Measurements from ENCODE around the gene ABCB8. TPM values are rescaled to one million over a fixed set of nuclear protein-coding genes. Genes with fewer than 3 reads are reported as not detected.

The ABCB8 gene
- polyA plus RNA-seq, 5 donors = 17.6 to 29.3 (median 24.9) TPM

Other genes with a start within 250 kb of the ABCB8 start
- gene TMEM176B, start 228.1 kb upstream of the ABCB8 start, polyA plus RNA-seq (ENCODE audit: insufficient read depth in 1 of 5, insufficient read length in 5 of 5, low replicate concordance in 1 of 5) = 10 to 100 TPM in 4 of 5 donors, 1 to 10 TPM in 1; 6.5 to 17.0 (median 13.4) TPM
- gene TMEM176A, start 227.7 kb upstream of the ABCB8 start, polyA plus RNA-seq (ENCODE audit: insufficient read depth in 1 of 5, insufficient read length in 5 of 5, low replicate concordance in 1 of 5) = 1 to 10 TPM; 4.2 to 6.8 (median 6.4) TPM
- gene AOC1, start 175.9 kb upstream of the ABCB8 start, polyA plus RNA-seq (ENCODE audit: insufficient read depth in 1 of 5, insufficient read length in 5 of 5, low replicate concordance in 1 of 5) = under 1 TPM; 0.53 to 0.97 (median 0.66) TPM
- 1 to 10 TPM; 2.9 to 6.3 (median 4.5) TPM for gene KCNH2, start 50.1 kb upstream of the ABCB8 start, polyA plus RNA-seq (ENCODE audit: insufficient read depth in 1 of 5, insufficient read length in 5 of 5, low replicate concordance in 1 of 5)
- 10 to 100 TPM in 2 of 5 donors, 1 to 10 TPM in 3; 5.4 to 11.8 (median 7.5) TPM for gene NOS3, start 37.4 kb upstream of the ABCB8 start, polyA plus RNA-seq (ENCODE audit: insufficient read depth in 1 of 5, insufficient read length in 5 of 5, low replicate concordance in 1 of 5)
- gene ATG9B, start 4.0 kb upstream of the ABCB8 start, polyA plus RNA-seq (ENCODE audit: insufficient read depth in 1 of 5, insufficient read length in 5 of 5, low replicate concordance in 1 of 5) = 1 to 10 TPM; 1.2 to 4.8 (median 3.6) TPM
- gene ASIC3, start 20.1 kb downstream of the ABCB8 start, polyA plus RNA-seq (ENCODE audit: insufficient read depth in 1 of 5, insufficient read length in 5 of 5, low replicate concordance in 1 of 5) = 1 to 10 TPM; 2.2 to 7.0 (median 4.5) TPM
- gene CDK5, start 29.4 kb downstream of the ABCB8 start, polyA plus RNA-seq (ENCODE audit: insufficient read depth in 1 of 5, insufficient read length in 5 of 5, low replicate concordance in 1 of 5) = 10 to 100 TPM; 13.5 to 18.3 (median 14.6) TPM
- gene SLC4A2, start 31.1 kb downstream of the ABCB8 start, polyA plus RNA-seq (ENCODE audit: insufficient read depth in 1 of 5, insufficient read length in 5 of 5, low replicate concordance in 1 of 5) = 100 to 1,000 TPM in 3 of 5 donors, 10 to 100 TPM in 2; 81.9 to 121 (median 103) TPM
- 10 to 100 TPM; 30.9 to 66.9 (median 45.5) TPM for gene FASTK, start 52.4 kb downstream of the ABCB8 start, polyA plus RNA-seq (ENCODE audit: insufficient read depth in 1 of 5, insufficient read length in 5 of 5, low replicate concordance in 1 of 5)
- gene TMUB1, start 55.0 kb downstream of the ABCB8 start, polyA plus RNA-seq (ENCODE audit: insufficient read depth in 1 of 5, insufficient read length in 5 of 5, low replicate concordance in 1 of 5) = 10 to 100 TPM; 17.8 to 41.3 (median 22.8) TPM
- 100 to 1,000 TPM in 1 of 5 donors, 10 to 100 TPM in 4; 73.3 to 100 (median 95.7) TPM for gene AGAP3, start 58.0 kb downstream of the ABCB8 start, polyA plus RNA-seq (ENCODE audit: insufficient read depth in 1 of 5, insufficient read length in 5 of 5, low replicate concordance in 1 of 5)
- under 1 TPM in 2 of 5 donors, not detected in 3; 0.14 to 0.26 TPM for gene GBX1, start 139.2 kb downstream of the ABCB8 start, polyA plus RNA-seq (ENCODE audit: insufficient read depth in 1 of 5, insufficient read length in 5 of 5, low replicate concordance in 1 of 5)
- gene ASB10, start 158.8 kb downstream of the ABCB8 start, polyA plus RNA-seq (ENCODE audit: insufficient read depth in 1 of 5, insufficient read length in 5 of 5, low replicate concordance in 1 of 5) = under 1 TPM in 1 of 5 donors, not detected in 4; 0.23 TPM
- under 1 TPM in 1 of 5 donors, not detected in 4; 0.35 TPM for gene H2BK1, start 182.0 kb downstream of the ABCB8 start, polyA plus RNA-seq (ENCODE audit: insufficient read depth in 1 of 5, insufficient read length in 5 of 5, low replicate concordance in 1 of 5)
- 10 to 100 TPM; 19.0 to 31.6 (median 22.3) TPM for gene ABCF2, start 198.8 kb downstream of the ABCB8 start, polyA plus RNA-seq (ENCODE audit: insufficient read depth in 1 of 5, insufficient read length in 5 of 5, low replicate concordance in 1 of 5)
- gene CHPF2, start 204.0 kb downstream of the ABCB8 start, polyA plus RNA-seq (ENCODE audit: insufficient read depth in 1 of 5, insufficient read length in 5 of 5, low replicate concordance in 1 of 5) = 10 to 100 TPM; 16.3 to 31.3 (median 19.1) TPM
- 100 to 1,000 TPM in 3 of 5 donors, 10 to 100 TPM in 2; 75.4 to 137 (median 112) TPM for gene SMARCD3, start 220.2 kb downstream of the ABCB8 start, polyA plus RNA-seq (ENCODE audit: insufficient read depth in 1 of 5, insufficient read length in 5 of 5, low replicate concordance in 1 of 5)

All from right lung (tissue), 5 donors.